ENCODE data around the gene WNK4. TPM values are rescaled to one million over a fixed set of nuclear protein-coding genes. Genes with fewer than 3 reads are reported as not detected.
A peak's percentile ranks its signal among the peaks of the same experiment; 100 is the strongest.

WNK4 gene
- total and polyA plus RNA-seq, 9 of the 15 experiments (the other 6 are each of a cell fraction or from before 2014, with no cell fraction given) = 0.32 to 25.8 (median 4.5) TPM

- TF ChIP-seq CTCF (IDR thresholded peaks at IDR 0.05 in 2 of 3, conservative IDR thresholded peaks at IDR 0.05 in 1 of 3; ENCODE audit: insufficient read depth in 2 of 3, low read depth in 1 of 3, low read length in 3 of 3) (peak in 1 of 3 experiments; percentile 1; a peak in 1 of 6 replicates), USF2 (CRISPR knock-in tag; IDR thresholded peaks at IDR 0.05) (peak; percentile 62), NFRKB (IDR thresholded peaks at IDR 0.05; ENCODE audit: low read depth) (peak; percentile 54; the same call in 1 of the 2 replicates), E2F3 (CRISPR knock-in tag; IDR thresholded peaks at IDR 0.05) (peak; percentile 47; the same call in 1 of the 2 replicates), TCF3 (CRISPR knock-in tag; IDR thresholded peaks at IDR 0.05) (no peak), PHF20 (IDR thresholded peaks at IDR 0.05; ENCODE audit: partially characterized antibody) (peak; percentile 100), CBFB (CRISPR knock-in tag; IDR thresholded peaks at IDR 0.05) (0 out of 2 replicates have a peak, but pooled peaks have one; percentile 76), ZNF511 (CRISPR knock-in tag; IDR thresholded peaks at IDR 0.05) (no peak), HDAC8 (tag; IDR thresholded peaks at IDR 0.05) (peak; percentile 64; the same call in 1 of the 2 replicates)
- TF ChIP-seq, protein P1, sequence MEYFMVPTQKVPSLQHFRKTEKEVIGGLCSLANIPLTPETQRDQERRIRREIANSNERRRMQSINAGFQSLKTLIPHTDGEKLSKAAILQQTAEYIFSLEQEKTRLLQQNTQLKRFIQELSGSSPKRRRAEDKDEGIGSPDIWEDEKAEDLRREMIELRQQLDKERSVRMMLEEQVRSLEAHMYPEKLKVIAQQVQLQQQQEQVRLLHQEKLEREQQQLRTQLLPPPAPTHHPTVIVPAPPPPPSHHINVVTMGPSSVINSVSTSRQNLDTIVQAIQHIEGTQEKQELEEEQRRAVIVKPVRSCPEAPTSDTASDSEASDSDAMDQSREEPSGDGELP (CRISPR knock-in tag; IDR thresholded peaks at IDR 0.05; ENCODE audit: borderline replicate concordance) = peak; percentile 86; the same call in 1 of the 2 replicates
- TF ChIP-seq, protein P2, sequence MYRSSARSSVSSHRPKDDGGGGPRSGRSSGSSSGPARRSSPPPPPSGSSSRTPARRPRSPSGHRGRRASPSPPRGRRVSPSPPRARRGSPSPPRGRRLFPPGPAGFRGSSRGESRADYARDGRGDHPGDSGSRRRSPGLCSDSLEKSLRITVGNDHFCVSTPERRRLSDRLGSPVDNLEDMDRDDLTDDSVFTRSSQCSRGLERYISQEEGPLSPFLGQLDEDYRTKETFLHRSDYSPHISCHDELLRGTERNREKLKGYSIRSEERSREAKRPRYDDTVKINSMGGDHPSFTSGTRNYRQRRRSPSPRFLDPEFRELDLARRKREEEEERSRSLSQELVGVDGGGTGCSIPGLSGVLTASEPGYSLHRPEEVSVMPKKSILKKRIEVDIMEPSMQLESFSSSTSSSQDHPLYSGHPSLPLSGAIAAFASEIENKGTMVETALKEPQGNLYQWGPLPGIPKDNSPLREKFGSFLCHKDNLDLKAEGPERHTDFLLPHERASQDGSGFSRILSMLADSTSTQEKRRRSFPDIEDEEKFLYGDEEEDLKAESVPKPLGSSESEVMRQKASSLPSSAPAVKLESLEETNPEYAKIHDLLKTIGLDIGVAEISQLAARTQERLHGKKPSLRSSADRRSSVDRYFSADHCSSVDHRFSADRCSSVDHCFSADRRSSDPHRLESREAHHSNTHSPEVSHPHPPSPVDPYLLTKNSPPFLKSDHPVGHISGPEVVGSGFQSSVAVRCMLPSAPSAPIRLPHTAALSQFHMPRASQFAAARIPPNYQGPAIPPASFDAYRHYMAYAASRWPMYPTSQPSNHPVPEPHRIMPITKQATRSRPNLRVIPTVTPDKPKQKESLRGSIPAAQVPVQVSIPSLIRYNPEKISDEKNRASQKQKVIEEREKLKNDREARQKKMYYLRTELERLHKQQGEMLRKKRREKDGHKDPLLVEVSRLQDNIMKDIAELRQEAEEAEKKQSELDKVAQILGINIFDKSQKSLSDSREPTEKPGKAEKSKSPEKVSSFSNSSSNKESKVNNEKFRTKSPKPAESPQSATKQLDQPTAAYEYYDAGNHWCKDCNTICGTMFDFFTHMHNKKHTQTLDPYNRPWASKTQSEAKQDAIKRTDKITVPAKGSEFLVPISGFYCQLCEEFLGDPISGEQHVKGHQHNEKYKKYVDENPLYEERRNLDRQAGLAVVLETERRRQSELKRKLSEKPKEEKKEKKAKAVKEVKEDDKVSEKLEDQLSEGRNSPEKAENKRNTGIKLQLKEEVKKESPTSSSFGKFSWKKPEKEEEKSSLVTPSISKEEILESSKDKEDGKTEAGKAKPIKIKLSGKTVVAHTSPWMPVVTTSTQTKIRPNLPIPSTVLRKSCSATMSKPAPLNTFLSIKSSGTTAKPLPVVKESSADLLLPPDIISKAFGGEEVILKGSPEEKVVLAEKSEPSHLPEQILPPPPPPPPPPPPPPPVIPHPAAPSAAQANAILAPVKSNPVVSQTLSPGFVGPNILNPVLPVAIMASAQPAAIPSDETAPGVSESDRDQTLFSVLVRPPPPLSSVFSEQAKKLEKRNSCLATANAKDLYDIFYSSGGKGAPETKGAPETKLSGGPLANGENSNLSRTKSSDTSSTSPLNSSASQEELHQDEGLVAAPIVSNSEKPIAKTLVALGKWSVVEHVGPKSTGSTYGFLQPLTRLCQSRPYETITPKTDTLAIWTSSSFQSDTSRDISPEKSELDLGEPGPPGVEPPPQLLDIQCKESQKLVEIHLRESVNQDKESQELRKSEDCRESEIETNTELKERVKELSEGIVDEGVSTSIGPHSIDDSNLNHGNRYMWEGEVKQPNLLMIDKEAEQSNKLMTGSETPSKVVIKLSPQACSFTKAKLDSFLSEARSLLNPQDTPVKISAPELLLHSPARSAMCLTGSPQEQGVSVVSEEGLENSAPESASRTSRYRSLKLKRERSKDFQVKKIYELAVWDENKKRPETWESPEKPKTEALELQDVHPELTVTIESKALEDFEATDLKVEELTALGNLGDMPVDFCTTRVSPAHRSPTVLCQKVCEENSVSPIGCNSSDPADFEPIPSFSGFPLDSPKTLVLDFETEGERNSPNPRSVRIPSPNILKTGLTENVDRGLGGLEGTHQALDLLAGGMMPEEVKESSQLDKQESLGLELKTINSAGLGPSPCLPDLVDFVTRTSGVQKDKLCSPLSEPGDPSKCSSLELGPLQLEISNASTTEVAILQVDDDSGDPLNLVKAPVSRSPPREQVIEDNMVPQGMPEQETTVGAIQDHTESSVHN (IDR thresholded peaks at IDR 0.05; ENCODE audit: borderline replicate concordance in 1 of 2, low read depth in 1 of 2) = 0 out of 4 replicates have a peak, but pooled peaks of 1 of the 2 experiments have one; percentile 24
These were observed 52.7 kb downstream of the WNK4 start, which contains the start of gene PSME3 (continued) for GRCh38 chr17:42832934-42833766.

Measured in K562 (cell line).